Thoracic aorta (tissue), 2 donors: ENCODE results near the gene DYRK3. TPM values are rescaled to one million over a fixed set of nuclear protein-coding genes. Genes with fewer than 3 reads are reported as not detected.

Experiments
- ATAC-seq: fragments of 150-250 bp; one replicate; pipeline ENCODE4 v1.8.0; 2017; ENCODE audit warnings: low read depth; ENCODE audit not compliant: insufficient number of reproducible peaks, low FRiP score
- DNase-seq: peaks from one replicate; pipeline ENCODE4 v3.0.0-alpha.2; 2020; ENCODE audit warnings: low spot score
- H3K27ac ChIP-seq, 2 donors: fragments of 200-600 bp; sonication (generic); 1 replicate in 1 of 2; 2 replicates in 1 of 2; pipeline ENCODE4 v1.5.1; 2016; ENCODE audit warnings: mild to moderate bottlenecking in 2 of 2, moderate library complexity in 2 of 2
- H3K27me3 ChIP-seq: fragments of 200-600 bp; sonication (generic); replicated peaks from 2 replicates; pipeline ENCODE4 v1.6.0; 2016; ENCODE audit warnings: mild to moderate bottlenecking; ENCODE audit not compliant: insufficient read depth
- H3K36me3 ChIP-seq: fragments of 200-600 bp; sonication (generic); one replicate; pipeline ENCODE4 v1.5.1; 2016
- H3K4me1 ChIP-seq, 2 donors: fragments of 200-600 bp; sonication (generic); 1 replicate in 1 of 2; 2 replicates in 1 of 2; pipeline versions ENCODE4 v1.5.1 to v1.6.0; 2016; ENCODE audit warnings: low read depth in 2 of 2, mild to moderate bottlenecking in 1 of 2; ENCODE audit not compliant: control insufficient read depth in 1 of 2
- H3K4me3 ChIP-seq: fragments of 200-600 bp; sonication (generic); 2 replicates; pipeline ENCODE4 v1.5.1; 2016; ENCODE audit warnings: mild to moderate bottlenecking
- H3K9me3 ChIP-seq: fragments of 200-600 bp; sonication (generic); 2 replicates; pipeline ENCODE4 v1.5.1; 2016
- CTCF ChIP-seq: fragments of 200-600 bp; sonication (generic); IDR thresholded peaks from one replicate; pipeline ENCODE4 v1.5.1; 2019; ENCODE audit warnings: antibody characterized with exemption
- total RNA-seq, 2 donors: library from RNA; depleted of rRNA; stranded (reverse); fragments of >200 nt; gene quantifications; one replicate each; pipeline versions ENCODE4 v1.1.0 to v1.2.3, GENCODE V29; 2016

The DYRK3 gene
- total RNA-seq, 2 donors from 2014 or later, result 6.8 to 11.9 TPM

GRCh38 chr1:206672844-206673758 lies 37.8 kb downstream of the DYRK3 start:
- Histone ChIP-seq H3K9me3 (no peaks in the 10 kb centered on the region), H3K4me3 (no peak overlapping the region), H3K4me1 (peaks cover 26 to 40% of the 10 kb centered on the region in 2 donors), H3K27me3 (no peaks in the 10 kb centered on the region), H3K27ac (peak overlapping the region; percentile 58 to 60), H3K36me3 (no peaks in the 10 kb centered on the region)
- TF ChIP-seq CTCF, result no peak
- no peak for DNase-seq
- peak; percentile 24 for ATAC-seq

- peaks cover 26 to 40% of the 10 kb centered on the region in 2 donors for H3K4me1 ChIP-seq
- no peak overlapping the region for H3K4me3 ChIP-seq
- no peaks in the 10 kb centered on the region for H3K9me3 ChIP-seq
- H3K27ac ChIP-seq, result peak overlapping the region; percentile 72 to 83
- DNase-seq (no peak), ATAC-seq (no peak)
- no peaks in the 10 kb centered on the region for H3K27me3 ChIP-seq
- no peaks in the 10 kb centered on the region for H3K36me3 ChIP-seq
- no peak for TF ChIP-seq CTCF
Measured at GRCh38 chr1:206674236-206674635, 38.9 kb downstream of the DYRK3 start.

- Histone ChIP-seq H3K27me3 (no peaks in the 10 kb centered on the region), H3K27ac (peak overlapping the region; percentile 72 to 83), H3K36me3 (no peaks in the 10 kb centered on the region), H3K4me1 (peaks cover 26 to 40% of the 10 kb centered on the region in 2 donors), H3K4me3 (no peak overlapping the region), H3K9me3 (no peaks in the 10 kb centered on the region)
- peak; percentile 43 for DNase-seq
- no peak for TF ChIP-seq CTCF
- peak; percentile 48 for ATAC-seq
Measured at GRCh38 chr1:206674745-206675175, 39.4 kb downstream of the DYRK3 start.

GRCh38 chr1:206676499-206676898 lies 41.2 kb downstream of the DYRK3 start:
- Histone ChIP-seq H3K9me3 (no peaks in the 10 kb centered on the region), H3K27ac (no peak overlapping the region), H3K27me3 (no peaks in the 10 kb centered on the region), H3K36me3 (no peaks in the 10 kb centered on the region), H3K4me3 (no peak overlapping the region), H3K4me1 (peaks cover 26 to 40% of the 10 kb centered on the region in 2 donors)
- ATAC-seq (no peak), DNase-seq (no peak)
- TF ChIP-seq CTCF, result no peak

GRCh38 chr1:206678490-206678889 lies 43.2 kb downstream of the DYRK3 start:
- no peaks in the 10 kb centered on the region for H3K27me3 ChIP-seq
- no peaks in the 10 kb centered on the region for H3K36me3 ChIP-seq
- H3K4me1 ChIP-seq, result peaks cover 13 to 25% of the 10 kb centered on the region in 2 donors
- ATAC-seq (no peak), DNase-seq (no peak)
- no peak for TF ChIP-seq CTCF
- H3K4me3 ChIP-seq, result no peak overlapping the region
- no peaks in the 10 kb centered on the region for H3K9me3 ChIP-seq
- no peak overlapping the region for H3K27ac ChIP-seq
